Upper lobe of right lung (tissue), 1 donor: Measurements from ENCODE around the gene KIAA1755. TPM values are rescaled to one million over a fixed set of nuclear protein-coding genes. Genes with fewer than 3 reads are reported as not detected.

ENCODE experiments used
- ATAC-seq: fragments of 200-7000 bp; cut with Tn5 transposase; one replicate; pipeline ENCODE4 v1.9.1; 2020; ENCODE audit warnings: mild to moderate bottlenecking, moderate library complexity
- DNase-seq: peaks from one replicate; pipeline ENCODE4 v3.0.0-alpha.2; 2020
- H3K27ac ChIP-seq: fragments of 200-600 bp; one replicate; pipeline ENCODE4 v1.8.0; 2022
- H3K27me3 ChIP-seq: fragments of 200-600 bp; one replicate; pipeline ENCODE4 v1.8.0; 2022; ENCODE audit warnings: mild to moderate bottlenecking
- H3K36me3 ChIP-seq: fragments of 200-600 bp; one replicate; pipeline ENCODE4 v1.8.0; 2022
- H3K4me1 ChIP-seq: fragments of 200-600 bp; one replicate; pipeline ENCODE4 v1.8.0; 2022
- H3K4me3 ChIP-seq: fragments of 200-600 bp; one replicate; pipeline ENCODE4 v1.8.0; 2022; ENCODE audit warnings: mild to moderate bottlenecking
- H3K9me3 ChIP-seq: fragments of 200-600 bp; one replicate; pipeline ENCODE4 v1.8.0; 2022
- CTCF ChIP-seq: fragments of 200-600 bp; IDR thresholded peaks from one replicate; pipeline ENCODE4 v1.8.0; 2022; ENCODE audit warnings: antibody characterized with exemption
- intact Hi-C: fragments of 100-400 bp; cut with DNase I; formaldehyde crosslinking; loops from one replicate; pipeline ENCODE4 v1.11.0; 2022
- total RNA-seq: library from RNA; stranded (reverse); fragmentation: NEBNext Ultra II Directional; extraction: Animal tissue kit (Norgen Biotek cat#: 25700); gene quantifications from one replicate; pipeline ENCODE4 v1.2.1, GENCODE V29; 2021
- donor health status: DM: no; HTN: yes; CAD: no; lungs with severe emphysema.

KIAA1755 gene
- total RNA-seq, 1 donor from 2014 or later, result 2.3 TPM

- ATAC-seq (no peak), DNase-seq (no peak)
- TF ChIP-seq CTCF, result no peak
- Histone ChIP-seq H3K4me3 (no peak overlapping the region), H3K36me3 (no peaks in the 10 kb centered on the region), H3K9me3 (no peaks in the 10 kb centered on the region), H3K4me1 (peaks cover 21% of the 10 kb centered on the region), H3K27me3 (no peaks in the 10 kb centered on the region), H3K27ac (no peak overlapping the region)
- intact Hi-C loops, result no loop called here
These were observed 35.9 kb upstream of the KIAA1755 start for GRCh38 chr20:38296433-38296832.

GRCh38 chr20:38295811-38296210, 35.3 kb upstream of the KIAA1755 start:
- intact Hi-C loops, result no loop called here
- ATAC-seq, result no peak
- H3K27me3 ChIP-seq, result no peaks in the 10 kb centered on the region

GRCh38 chr20:38294076-38294591, 33.6 kb upstream of the KIAA1755 start:
- Histone ChIP-seq H3K4me1 (peaks cover 15% of the 10 kb centered on the region), H3K36me3 (no peaks in the 10 kb centered on the region), H3K27ac (no peak overlapping the region), H3K4me3 (no peak overlapping the region), H3K27me3 (no peaks in the 10 kb centered on the region), H3K9me3 (no peaks in the 10 kb centered on the region)
- no peak for ATAC-seq
- intact Hi-C loops, result no loop called here
- TF ChIP-seq CTCF, result no peak
- no peak for DNase-seq

More at GRCh38 chr20:38295811-38296210, 35.3 kb upstream of the KIAA1755 start:
- Histone ChIP-seq H3K9me3 (no peaks in the 10 kb centered on the region), H3K4me1 (peaks cover 26% of the 10 kb centered on the region), H3K36me3 (no peaks in the 10 kb centered on the region), H3K27ac (no peak overlapping the region), H3K4me3 (no peak overlapping the region)
- DNase-seq, result no peak
- TF ChIP-seq CTCF, result no peak

- DNase-seq (no peak), ATAC-seq (no peak)
- Histone ChIP-seq H3K4me1 (peaks cover 9% of the 10 kb centered on the region), H3K27ac (no peak overlapping the region), H3K27me3 (no peaks in the 10 kb centered on the region), H3K9me3 (no peaks in the 10 kb centered on the region), H3K4me3 (no peak overlapping the region), H3K36me3 (no peaks in the 10 kb centered on the region)
- TF ChIP-seq CTCF, result no peak
- intact Hi-C loops, result no loop called here
These were observed 33.0 kb upstream of the KIAA1755 start for GRCh38 chr20:38293491-38294065.

- intact Hi-C loops, result no loop called here
These were observed 31.4 kb upstream of the KIAA1755 start for GRCh38 chr20:38291966-38292365.

More at GRCh38 chr20:38291966-38292365, 31.4 kb upstream of the KIAA1755 start:
- H3K9me3 ChIP-seq, result no peaks in the 10 kb centered on the region
- no peak overlapping the region for H3K27ac ChIP-seq
- H3K4me3 ChIP-seq, result no peak overlapping the region
- DNase-seq, result no peak
- no peak for TF ChIP-seq CTCF
- no peak for ATAC-seq
- no peaks in the 10 kb centered on the region for H3K27me3 ChIP-seq
- H3K36me3 ChIP-seq, result no peaks in the 10 kb centered on the region
- peaks cover 10% of the 10 kb centered on the region for H3K4me1 ChIP-seq
